Measurements from ENCODE around the gene HSF5.

DNA sequence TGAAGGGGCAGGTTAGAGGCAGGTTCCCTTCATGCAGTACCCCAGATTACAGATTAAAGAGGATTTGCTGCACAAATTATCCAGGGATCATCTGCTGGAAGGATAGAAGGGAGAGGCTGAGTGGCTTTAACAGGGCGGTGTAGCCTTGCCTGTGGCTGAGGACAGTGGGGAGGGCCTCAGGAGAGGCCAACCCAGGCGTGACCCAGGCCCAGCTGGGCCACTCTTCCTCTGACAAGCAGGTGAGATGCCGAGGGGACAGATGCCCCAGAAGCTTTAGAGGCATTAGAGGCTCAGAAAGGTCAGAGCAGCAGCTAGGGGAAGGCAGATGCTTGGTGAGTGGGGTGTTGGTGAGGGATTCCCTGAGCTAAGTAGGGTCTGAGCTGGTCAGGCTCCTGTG is 44.3 kb upstream of the HSF5 start:
- TF ChIP-seq CTCF (IDR thresholded peaks at IDR 0.05) (no peak), EZH2phosphoT487 (IDR thresholded peaks at IDR 0.05) (no peak), EZH2 (IDR thresholded peaks at IDR 0.05) (no peak)

Data from neural progenitor cell (in vitro differentiated cells).